Mammary epithelial cell (primary cell): ENCODE measurements around the gene COPZ1.

Source experiments
- EZH2 ChIP-seq: IDR thresholded peaks from 2 replicates; pipeline ENCODE4 v1.6.1; 2012; ENCODE audit warnings: low read length, inconsistent platforms, borderline replicate concordance
- TF ChIP-seq, protein P1 (sequence below), 2 donors: IDR thresholded peaks in 1 of 2; conservative IDR thresholded peaks in 1 of 2; 2 replicates each; pipeline ENCODE4 v1.5.1; 2011 to 2012; ENCODE audit warnings: inconsistent platforms in 2 of 2, low read length in 2 of 2, mild to moderate bottlenecking in 2 of 2, control low read depth in 1 of 2, low read depth in 1 of 2; ENCODE audit not compliant: insufficient read depth in 1 of 2; ENCODE audit errors: extremely low read depth in 1 of 2

DNA sequence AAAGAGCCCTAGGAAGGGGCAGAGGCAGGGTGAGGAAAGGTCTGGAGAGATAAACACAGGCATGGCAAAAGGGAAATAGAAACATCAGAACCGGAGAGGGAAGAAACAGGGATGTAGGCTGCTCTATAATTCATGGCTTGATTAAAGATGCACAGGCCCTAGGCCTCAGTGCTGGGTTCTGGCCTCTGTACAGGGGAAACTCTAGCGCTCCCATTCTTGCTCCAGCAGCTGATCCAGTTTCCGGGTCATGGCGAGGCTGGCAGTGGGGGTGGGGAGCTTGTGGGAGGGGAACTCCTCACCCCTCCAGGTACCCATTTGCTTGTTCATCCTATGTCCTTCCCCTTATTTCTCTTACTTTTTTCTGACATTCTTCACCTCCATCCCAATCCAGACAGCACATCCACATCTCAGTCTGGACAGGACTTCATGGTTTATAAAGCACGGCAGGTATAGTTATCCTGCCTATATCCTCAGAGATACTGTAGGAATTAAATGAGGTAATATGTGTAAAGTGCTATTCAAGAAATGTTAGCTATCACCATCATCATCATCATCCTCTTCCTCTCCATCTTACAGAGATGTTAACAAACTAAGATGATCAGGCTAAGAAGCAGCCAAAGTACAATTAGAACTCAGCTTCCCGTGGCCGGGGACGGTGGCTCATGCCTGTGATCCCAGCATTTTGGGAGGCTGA is 47.3 kb downstream of the COPZ1 start:
- TF ChIP-seq, protein P1, sequence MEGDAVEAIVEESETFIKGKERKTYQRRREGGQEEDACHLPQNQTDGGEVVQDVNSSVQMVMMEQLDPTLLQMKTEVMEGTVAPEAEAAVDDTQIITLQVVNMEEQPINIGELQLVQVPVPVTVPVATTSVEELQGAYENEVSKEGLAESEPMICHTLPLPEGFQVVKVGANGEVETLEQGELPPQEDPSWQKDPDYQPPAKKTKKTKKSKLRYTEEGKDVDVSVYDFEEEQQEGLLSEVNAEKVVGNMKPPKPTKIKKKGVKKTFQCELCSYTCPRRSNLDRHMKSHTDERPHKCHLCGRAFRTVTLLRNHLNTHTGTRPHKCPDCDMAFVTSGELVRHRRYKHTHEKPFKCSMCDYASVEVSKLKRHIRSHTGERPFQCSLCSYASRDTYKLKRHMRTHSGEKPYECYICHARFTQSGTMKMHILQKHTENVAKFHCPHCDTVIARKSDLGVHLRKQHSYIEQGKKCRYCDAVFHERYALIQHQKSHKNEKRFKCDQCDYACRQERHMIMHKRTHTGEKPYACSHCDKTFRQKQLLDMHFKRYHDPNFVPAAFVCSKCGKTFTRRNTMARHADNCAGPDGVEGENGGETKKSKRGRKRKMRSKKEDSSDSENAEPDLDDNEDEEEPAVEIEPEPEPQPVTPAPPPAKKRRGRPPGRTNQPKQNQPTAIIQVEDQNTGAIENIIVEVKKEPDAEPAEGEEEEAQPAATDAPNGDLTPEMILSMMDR (conservative IDR thresholded peaks at IDR 0.05 in 1 of 2, IDR thresholded peaks at IDR 0.05 in 1 of 2; ENCODE audit: extremely low read depth in 1 of 2, insufficient read depth in 1 of 2, low read depth in 1 of 2, low read length in 2 of 2): no peak
- TF ChIP-seq EZH2: no peak
